Kidney epithelial cell (primary cell): ENCODE results near the gene CNDP2. TPM values are rescaled to one million over a fixed set of nuclear protein-coding genes. Genes with fewer than 3 reads are reported as not detected.

ENCODE experiments used
- DNase-seq: peaks from one replicate; pipeline ENCODE4 v3.0.0-alpha.2; 2010; ENCODE audit warnings: low read depth
- H3K27me3 ChIP-seq: 2 replicates; pipeline ENCODE4 v1.6.0; 2011; ENCODE audit warnings: low read length; ENCODE audit not compliant: control insufficient read depth, insufficient read depth
- H3K36me3 ChIP-seq: 2 replicates; pipeline ENCODE4 v1.5.1; 2011; ENCODE audit warnings: low read length; ENCODE audit not compliant: control insufficient read depth, insufficient read depth
- H3K4me3 ChIP-seq: 2 replicates; pipeline ENCODE4 v1.5.1; 2011; ENCODE audit warnings: low read depth, mild to moderate bottlenecking, control low read depth, low read length
- CTCF ChIP-seq: IDR thresholded peaks from 2 replicates; pipeline ENCODE4 v1.5.1; 2011; ENCODE audit warnings: mild to moderate bottlenecking, moderate library complexity, low read length, control low read depth, inconsistent platforms; ENCODE audit not compliant: insufficient read depth, poor library complexity, severe bottlenecking
- total RNA-seq: library from RNA; depleted of rRNA; stranded (reverse); fragments of >200 nt; gene quantifications from 2 replicates; pipeline ENCODE4 v1.2.3, GENCODE V29; 2015

CNDP2 gene
- total RNA-seq, 1 donor from 2014 or later: 225 TPM

GRCh38 chr18:74528913-74529312 is 32.8 kb downstream of the CNDP2 start:
- Histone ChIP-seq H3K4me3 (no peak overlapping the region), H3K27me3 (peaks cover 3% of the 10 kb centered on the region), H3K36me3 (no peaks in the 10 kb centered on the region)
- no peak for TF ChIP-seq CTCF
- DNase-seq: no peak

GRCh38 chr18:74529378-74529777 is 33.2 kb downstream of the CNDP2 start:
- no peak overlapping the region for H3K4me3 ChIP-seq
- H3K27me3 ChIP-seq: peaks cover 3% of the 10 kb centered on the region
- H3K36me3 ChIP-seq: no peaks in the 10 kb centered on the region
- no peak for DNase-seq
- no peak for TF ChIP-seq CTCF

GRCh38 chr18:74529811-74530583 is 33.8 kb downstream of the CNDP2 start:
- Histone ChIP-seq H3K27me3 (peaks cover 3% of the 10 kb centered on the region), H3K4me3 (no peak overlapping the region), H3K36me3 (no peaks in the 10 kb centered on the region)
- TF ChIP-seq CTCF: no peak
- no peak for DNase-seq

- TF ChIP-seq CTCF: no peak
- no peak for DNase-seq
- Histone ChIP-seq H3K36me3 (no peaks in the 10 kb centered on the region), H3K27me3 (peaks cover 3% of the 10 kb centered on the region), H3K4me3 (no peak overlapping the region)
Measured at GRCh38 chr18:74530584-74530862, 34.4 kb downstream of the CNDP2 start.

GRCh38 chr18:74531043-74531442 is 34.9 kb downstream of the CNDP2 start:
- H3K4me3 ChIP-seq: no peak overlapping the region
- H3K36me3 ChIP-seq: no peaks in the 10 kb centered on the region
- peaks cover 3% of the 10 kb centered on the region for H3K27me3 ChIP-seq
- TF ChIP-seq CTCF: no peak
- DNase-seq: no peak

GRCh38 chr18:74532511-74533025 is 36.4 kb downstream of the CNDP2 start:
- TF ChIP-seq CTCF: no peak
- no peak for DNase-seq
- H3K4me3 ChIP-seq: no peak overlapping the region

More at GRCh38 chr18:74532511-74533025, 36.4 kb downstream of the CNDP2 start:
- Histone ChIP-seq H3K27me3 (peaks cover 3% of the 10 kb centered on the region), H3K36me3 (no peaks in the 10 kb centered on the region)
